SK-N-SH treated with all-trans-retinoic acid at 6 μM for 48 hours (cell line): Measurements from ENCODE around the gene FAM181A.

Experiments used
- ATAC-seq: fragments of 200-7000 bp; cut with Tn5 transposase; 3 replicates; pipeline ENCODE4 v1.9.1; 2020; ENCODE audit warnings: mild to moderate bottlenecking, moderate library complexity
- ARNTL ChIP-seq: fragments of 450-650 bp; formaldehyde crosslinking; IDR thresholded peaks from 2 replicates; pipeline ENCODE4 v1.5.0; 2020; ENCODE audit warnings: low read depth, mild to moderate bottlenecking, moderate library complexity, borderline replicate concordance
- BACH2 ChIP-seq: fragments of 250-450 bp; sonication (Bioruptor Pico); IDR thresholded peaks from 2 replicates; pipeline ENCODE4 v1.9.0; 2021; ENCODE audit warnings: mild to moderate bottlenecking, borderline replicate concordance
- CSDC2 ChIP-seq: fragments of 250-450 bp; sonication (Bioruptor Pico); IDR thresholded peaks from 2 replicates; pipeline ENCODE4 v1.5.0; 2020; ENCODE audit warnings: mild to moderate bottlenecking, moderate library complexity
- ESRRG ChIP-seq: fragments of 250-450 bp; sonication (Bioruptor Pico); IDR thresholded peaks from 2 replicates; pipeline ENCODE4 v1.6.1; 2021; ENCODE audit warnings: mild to moderate bottlenecking
- ISL1 ChIP-seq: fragments of 250-450 bp; sonication (Bioruptor Pico); IDR thresholded peaks from 2 replicates; pipeline ENCODE4 v2.1.2; 2022; ENCODE audit warnings: mild to moderate bottlenecking, moderate library complexity
- OSR1 ChIP-seq: fragments of 250-450 bp; sonication (Bioruptor Pico); IDR thresholded peaks from 2 replicates; pipeline ENCODE4 v1.8.0; 2022; ENCODE audit warnings: moderate library complexity, mild to moderate bottlenecking, inconsistent platforms
- PPARA ChIP-seq: fragments of 250-450 bp; sonication (Bioruptor Pico); IDR thresholded peaks from 2 replicates; pipeline ENCODE4 v1.5.0; 2020; ENCODE audit warnings: mild to moderate bottlenecking, borderline replicate concordance
- RARB ChIP-seq: fragments of 250-450 bp; sonication (Bioruptor Pico); IDR thresholded peaks from 2 replicates; pipeline ENCODE4 v1.8.0; 2021; ENCODE audit warnings: mild to moderate bottlenecking, moderate library complexity
- TCF4 ChIP-seq: fragments of 250-450 bp; sonication (Bioruptor Pico); IDR thresholded peaks from 2 replicates; pipeline ENCODE4 v1.8.0; 2021; ENCODE audit warnings: mild to moderate bottlenecking, moderate library complexity, borderline replicate concordance
- TOX ChIP-seq: fragments of 250-450 bp; sonication (Bioruptor Pico); IDR thresholded peaks from 2 replicates; pipeline ENCODE4 v1.8.0; 2021; ENCODE audit warnings: mild to moderate bottlenecking, moderate library complexity, borderline replicate concordance
- ZC3H10 ChIP-seq: fragments of 250-450 bp; sonication (Bioruptor Pico); IDR thresholded peaks from 2 replicates; pipeline ENCODE4 v1.5.1; 2021; ENCODE audit warnings: mild to moderate bottlenecking, moderate library complexity
- ZFP30 ChIP-seq: fragments of 450-650 bp; formaldehyde crosslinking; IDR thresholded peaks from 2 replicates; pipeline ENCODE4 v1.5.0; 2022; ENCODE audit warnings: mild to moderate bottlenecking, moderate library complexity
- ZNF565 ChIP-seq: fragments of 450-650 bp; formaldehyde crosslinking; conservative IDR thresholded peaks from 2 replicates; pipeline ENCODE4 v1.5.0; 2020; ENCODE audit warnings: low read depth, mild to moderate bottlenecking, moderate library complexity
- ZNF70 ChIP-seq: fragments of 450-650 bp; formaldehyde crosslinking; IDR thresholded peaks from 2 replicates; pipeline ENCODE4 v1.5.0; 2020; ENCODE audit warnings: mild to moderate bottlenecking, moderate library complexity
- ZNF8 ChIP-seq: fragments of 450-650 bp; formaldehyde crosslinking; IDR thresholded peaks from 2 replicates; pipeline ENCODE4 v1.5.0; 2020; ENCODE audit warnings: mild to moderate bottlenecking, moderate library complexity
- TF ChIP-seq, protein P1 (sequence below): fragments of 250-450 bp; sonication (Bioruptor Pico); IDR thresholded peaks from 2 replicates; pipeline ENCODE4 v1.5.1; 2020; ENCODE audit warnings: low read depth, mild to moderate bottlenecking, moderate library complexity
- TF ChIP-seq, protein P2 (sequence below): fragments of 250-450 bp; sonication (Bioruptor Pico); IDR thresholded peaks from 2 replicates; pipeline ENCODE4 v1.8.0; 2020; ENCODE audit warnings: mild to moderate bottlenecking, moderate library complexity, borderline replicate concordance
- TF ChIP-seq, protein P3 (sequence below): fragments of 250-450 bp; sonication (Bioruptor Pico); IDR thresholded peaks from 2 replicates; pipeline ENCODE4 v1.5.1; 2021; ENCODE audit warnings: mild to moderate bottlenecking, moderate library complexity
- TF ChIP-seq, protein P4 (sequence below): fragments of 250-450 bp; sonication (Bioruptor Pico); IDR thresholded peaks from 2 replicates; pipeline ENCODE4 v1.5.0; 2020; ENCODE audit warnings: mild to moderate bottlenecking, moderate library complexity
- TF ChIP-seq, protein P5 (sequence below): fragments of 250-450 bp; sonication (Bioruptor Pico); IDR thresholded peaks from 2 replicates; pipeline ENCODE4 v1.8.0; 2021; ENCODE audit warnings: low read depth, mild to moderate bottlenecking, moderate library complexity, borderline replicate concordance

The FAM181A gene

DNA sequence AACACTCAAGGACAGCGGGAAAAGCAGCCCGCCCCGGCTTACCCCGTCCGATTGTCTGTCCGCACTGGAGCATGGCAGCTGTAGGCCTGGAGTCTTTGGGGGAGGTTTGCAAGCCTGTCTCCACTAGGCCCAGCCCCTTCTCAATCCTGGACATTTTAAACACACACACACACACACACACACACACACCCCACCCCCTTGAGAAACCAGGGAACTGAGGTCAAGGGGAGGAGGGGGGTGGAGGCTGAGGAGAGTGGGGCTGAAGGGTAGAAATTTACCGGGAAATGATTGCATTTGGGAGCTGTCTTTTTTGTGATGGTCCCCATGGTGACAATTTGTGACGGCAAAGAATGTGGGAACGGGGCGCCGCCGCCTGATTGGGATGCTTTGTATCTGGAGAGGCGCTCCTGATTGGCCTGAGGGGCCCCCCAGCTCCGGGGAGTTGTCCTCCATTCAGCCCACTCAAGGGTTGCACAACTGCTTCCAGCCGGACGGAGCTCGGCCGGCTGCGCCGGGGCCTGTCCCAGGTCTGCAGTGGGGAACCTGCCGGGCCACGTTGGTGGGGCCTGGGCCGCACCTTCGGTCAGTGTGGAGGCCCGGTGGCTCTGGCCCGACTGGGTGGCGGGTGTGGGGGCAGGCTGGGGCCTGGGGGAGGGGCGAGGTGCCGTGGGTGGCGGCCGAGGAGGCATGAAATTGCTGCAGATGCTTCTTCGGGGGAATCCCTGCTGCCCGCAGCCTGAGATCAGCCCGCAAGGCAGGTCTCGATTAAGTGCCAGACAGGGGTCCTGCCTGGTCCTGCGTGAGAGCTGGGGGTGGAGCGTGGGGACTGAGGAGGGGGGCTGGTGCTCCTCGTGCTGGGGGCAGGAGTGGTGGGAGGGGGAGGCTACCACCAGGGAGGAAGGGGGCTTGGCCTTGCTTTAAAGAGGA is at the start of gene FAM181A:
Gene FAM181A (plus strand): TSS at position 472 of the 927 bp plus-strand sequence. CDS start 942 bp downstream, outside the sequence.
- ATAC-seq: no peak
- TF ChIP-seq ZFP30: no peak
- TF ChIP-seq ARNTL (CRISPR knock-in tag): no peak
- no peak for TF ChIP-seq RARB (CRISPR knock-in tag)
- TF ChIP-seq, protein P1, sequence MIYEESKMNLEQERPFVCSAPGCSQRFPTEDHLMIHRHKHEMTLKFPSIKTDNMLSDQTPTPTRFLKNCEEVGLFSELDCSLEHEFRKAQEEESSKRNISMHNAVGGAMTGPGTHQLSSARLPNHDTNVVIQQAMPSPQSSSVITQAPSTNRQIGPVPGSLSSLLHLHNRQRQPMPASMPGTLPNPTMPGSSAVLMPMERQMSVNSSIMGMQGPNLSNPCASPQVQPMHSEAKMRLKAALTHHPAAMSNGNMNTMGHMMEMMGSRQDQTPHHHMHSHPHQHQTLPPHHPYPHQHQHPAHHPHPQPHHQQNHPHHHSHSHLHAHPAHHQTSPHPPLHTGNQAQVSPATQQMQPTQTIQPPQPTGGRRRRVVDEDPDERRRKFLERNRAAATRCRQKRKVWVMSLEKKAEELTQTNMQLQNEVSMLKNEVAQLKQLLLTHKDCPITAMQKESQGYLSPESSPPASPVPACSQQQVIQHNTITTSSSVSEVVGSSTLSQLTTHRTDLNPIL: no peak
- TF ChIP-seq, protein P2, sequence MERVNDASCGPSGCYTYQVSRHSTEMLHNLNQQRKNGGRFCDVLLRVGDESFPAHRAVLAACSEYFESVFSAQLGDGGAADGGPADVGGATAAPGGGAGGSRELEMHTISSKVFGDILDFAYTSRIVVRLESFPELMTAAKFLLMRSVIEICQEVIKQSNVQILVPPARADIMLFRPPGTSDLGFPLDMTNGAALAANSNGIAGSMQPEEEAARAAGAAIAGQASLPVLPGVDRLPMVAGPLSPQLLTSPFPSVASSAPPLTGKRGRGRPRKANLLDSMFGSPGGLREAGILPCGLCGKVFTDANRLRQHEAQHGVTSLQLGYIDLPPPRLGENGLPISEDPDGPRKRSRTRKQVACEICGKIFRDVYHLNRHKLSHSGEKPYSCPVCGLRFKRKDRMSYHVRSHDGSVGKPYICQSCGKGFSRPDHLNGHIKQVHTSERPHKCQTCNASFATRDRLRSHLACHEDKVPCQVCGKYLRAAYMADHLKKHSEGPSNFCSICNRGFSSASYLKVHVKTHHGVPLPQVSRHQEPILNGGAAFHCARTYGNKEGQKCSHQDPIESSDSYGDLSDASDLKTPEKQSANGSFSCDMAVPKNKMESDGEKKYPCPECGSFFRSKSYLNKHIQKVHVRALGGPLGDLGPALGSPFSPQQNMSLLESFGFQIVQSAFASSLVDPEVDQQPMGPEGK (CRISPR knock-in tag): no peak
- no peak for TF ChIP-seq ZC3H10 (CRISPR knock-in tag)
- TF ChIP-seq, protein P3, sequence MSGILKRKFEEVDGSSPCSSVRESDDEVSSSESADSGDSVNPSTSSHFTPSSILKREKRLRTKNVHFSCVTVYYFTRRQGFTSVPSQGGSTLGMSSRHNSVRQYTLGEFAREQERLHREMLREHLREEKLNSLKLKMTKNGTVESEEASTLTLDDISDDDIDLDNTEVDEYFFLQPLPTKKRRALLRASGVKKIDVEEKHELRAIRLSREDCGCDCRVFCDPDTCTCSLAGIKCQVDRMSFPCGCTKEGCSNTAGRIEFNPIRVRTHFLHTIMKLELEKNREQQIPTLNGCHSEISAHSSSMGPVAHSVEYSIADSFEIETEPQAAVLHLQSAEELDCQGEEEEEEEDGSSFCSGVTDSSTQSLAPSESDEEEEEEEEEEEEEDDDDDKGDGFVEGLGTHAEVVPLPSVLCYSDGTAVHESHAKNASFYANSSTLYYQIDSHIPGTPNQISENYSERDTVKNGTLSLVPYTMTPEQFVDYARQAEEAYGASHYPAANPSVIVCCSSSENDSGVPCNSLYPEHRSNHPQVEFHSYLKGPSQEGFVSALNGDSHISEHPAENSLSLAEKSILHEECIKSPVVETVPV (CRISPR knock-in tag): no peak
- no peak for TF ChIP-seq ZNF70 (CRISPR knock-in tag)
- no peak for TF ChIP-seq BACH2 (CRISPR knock-in tag)
- TF ChIP-seq TCF4: no peak
- no peak for TF ChIP-seq OSR1 (CRISPR knock-in tag)

DNA sequence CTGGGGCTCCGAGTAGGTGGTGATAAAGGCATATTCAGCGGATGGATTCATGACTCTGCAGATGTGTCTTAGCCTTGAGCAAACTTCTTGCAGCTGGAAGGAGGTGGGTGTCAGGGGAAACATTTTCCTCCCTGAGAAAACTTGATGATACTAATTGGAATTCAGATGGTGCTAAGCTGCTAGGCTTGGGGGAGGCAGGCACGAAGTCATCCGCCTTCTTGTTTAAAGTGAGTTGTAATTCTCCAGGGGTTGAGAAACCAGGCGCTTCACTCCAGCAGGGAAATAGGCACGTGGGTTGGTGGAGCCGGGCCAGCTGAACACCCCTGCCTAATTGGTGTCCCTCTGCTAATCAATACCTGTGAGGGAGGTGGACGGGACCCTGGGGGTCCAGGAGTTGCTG is 48.9 kb upstream of the FAM181A start:
- TF ChIP-seq RARB (CRISPR knock-in tag): no peak
- no peak for TF ChIP-seq TOX
- TF ChIP-seq ZNF70 (CRISPR knock-in tag): no peak
- TF ChIP-seq, protein P4, sequence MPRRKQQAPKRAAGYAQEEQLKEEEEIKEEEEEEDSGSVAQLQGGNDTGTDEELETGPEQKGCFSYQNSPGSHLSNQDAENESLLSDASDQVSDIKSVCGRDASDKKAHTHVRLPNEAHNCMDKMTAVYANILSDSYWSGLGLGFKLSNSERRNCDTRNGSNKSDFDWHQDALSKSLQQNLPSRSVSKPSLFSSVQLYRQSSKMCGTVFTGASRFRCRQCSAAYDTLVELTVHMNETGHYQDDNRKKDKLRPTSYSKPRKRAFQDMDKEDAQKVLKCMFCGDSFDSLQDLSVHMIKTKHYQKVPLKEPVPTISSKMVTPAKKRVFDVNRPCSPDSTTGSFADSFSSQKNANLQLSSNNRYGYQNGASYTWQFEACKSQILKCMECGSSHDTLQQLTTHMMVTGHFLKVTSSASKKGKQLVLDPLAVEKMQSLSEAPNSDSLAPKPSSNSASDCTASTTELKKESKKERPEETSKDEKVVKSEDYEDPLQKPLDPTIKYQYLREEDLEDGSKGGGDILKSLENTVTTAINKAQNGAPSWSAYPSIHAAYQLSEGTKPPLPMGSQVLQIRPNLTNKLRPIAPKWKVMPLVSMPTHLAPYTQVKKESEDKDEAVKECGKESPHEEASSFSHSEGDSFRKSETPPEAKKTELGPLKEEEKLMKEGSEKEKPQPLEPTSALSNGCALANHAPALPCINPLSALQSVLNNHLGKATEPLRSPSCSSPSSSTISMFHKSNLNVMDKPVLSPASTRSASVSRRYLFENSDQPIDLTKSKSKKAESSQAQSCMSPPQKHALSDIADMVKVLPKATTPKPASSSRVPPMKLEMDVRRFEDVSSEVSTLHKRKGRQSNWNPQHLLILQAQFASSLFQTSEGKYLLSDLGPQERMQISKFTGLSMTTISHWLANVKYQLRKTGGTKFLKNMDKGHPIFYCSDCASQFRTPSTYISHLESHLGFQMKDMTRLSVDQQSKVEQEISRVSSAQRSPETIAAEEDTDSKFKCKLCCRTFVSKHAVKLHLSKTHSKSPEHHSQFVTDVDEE (CRISPR knock-in tag): no peak
- no peak for TF ChIP-seq ESRRG (CRISPR knock-in tag)
- no peak for TF ChIP-seq TCF4
- TF ChIP-seq, protein P3 (CRISPR knock-in tag): no peak
- TF ChIP-seq BACH2 (CRISPR knock-in tag): no peak
- TF ChIP-seq, protein P2 (CRISPR knock-in tag): no peak
- no peak for TF ChIP-seq ISL1 (CRISPR knock-in tag)
- TF ChIP-seq ARNTL (CRISPR knock-in tag): no peak
- TF ChIP-seq, protein P5, sequence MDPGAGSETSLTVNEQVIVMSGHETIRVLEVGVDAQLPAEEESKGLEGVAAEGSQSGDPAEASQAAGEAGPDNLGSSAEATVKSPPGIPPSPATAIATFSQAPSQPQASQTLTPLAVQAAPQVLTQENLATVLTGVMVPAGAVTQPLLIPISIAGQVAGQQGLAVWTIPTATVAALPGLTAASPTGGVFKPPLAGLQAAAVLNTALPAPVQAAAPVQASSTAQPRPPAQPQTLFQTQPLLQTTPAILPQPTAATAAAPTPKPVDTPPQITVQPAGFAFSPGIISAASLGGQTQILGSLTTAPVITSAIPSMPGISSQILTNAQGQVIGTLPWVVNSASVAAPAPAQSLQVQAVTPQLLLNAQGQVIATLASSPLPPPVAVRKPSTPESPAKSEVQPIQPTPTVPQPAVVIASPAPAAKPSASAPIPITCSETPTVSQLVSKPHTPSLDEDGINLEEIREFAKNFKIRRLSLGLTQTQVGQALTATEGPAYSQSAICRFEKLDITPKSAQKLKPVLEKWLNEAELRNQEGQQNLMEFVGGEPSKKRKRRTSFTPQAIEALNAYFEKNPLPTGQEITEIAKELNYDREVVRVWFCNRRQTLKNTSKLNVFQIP (CRISPR knock-in tag): no peak
- no peak for TF ChIP-seq PPARA (CRISPR knock-in tag)
- TF ChIP-seq ZNF565 (CRISPR knock-in tag): no peak
- no peak for TF ChIP-seq ZNF8
- no peak for TF ChIP-seq CSDC2 (CRISPR knock-in tag)
- TF ChIP-seq ZC3H10 (CRISPR knock-in tag): no peak

More for the DNA sequence above, 48.9 kb upstream of the FAM181A start:
- no peak for ATAC-seq
